ENCODE results near the gene IER3IP1.
"Not testable (repeated sequence)": the region's sequence is repeated elsewhere in the genome, so short reads cannot be mapped to it uniquely, and the experiment has no call there.

IER3IP1 gene

DNA sequence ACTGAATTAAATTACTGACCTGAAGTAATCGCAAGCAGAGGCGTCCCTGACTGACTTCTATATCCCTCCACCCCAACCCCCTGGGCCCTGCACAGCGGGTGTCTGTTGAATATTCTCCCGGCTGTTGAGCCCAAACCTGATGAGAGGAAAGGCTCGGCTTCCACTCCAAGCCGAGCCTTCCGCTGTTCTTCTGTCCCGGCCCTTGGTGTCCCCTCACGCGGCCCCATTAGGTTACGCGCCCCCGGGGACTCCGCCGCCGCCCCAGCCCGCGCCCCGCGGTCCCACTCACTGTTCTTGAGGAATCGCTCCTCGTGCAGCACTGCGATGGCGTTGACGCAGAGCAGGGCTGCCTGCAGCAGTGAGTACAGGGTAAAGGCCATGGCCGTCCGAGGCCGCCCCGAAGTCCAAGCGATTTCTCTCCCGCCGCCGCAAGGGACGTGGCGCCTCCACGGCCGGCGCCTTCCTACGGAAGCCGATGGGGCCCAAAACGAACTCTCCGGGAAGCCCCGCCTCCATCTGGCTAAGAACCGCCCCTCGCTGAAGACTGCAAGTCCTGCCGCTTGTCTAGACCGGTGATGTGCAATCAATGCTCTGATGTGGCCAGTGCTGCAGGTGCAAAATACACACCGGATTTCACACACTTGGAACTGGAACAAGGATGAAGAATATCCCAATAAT is at the start of gene IER3IP1:
IER3IP1 (minus strand) TSS at position 467 of the 678 bp plus-strand sequence; CDS start at position 380, 87 bp downstream.
- peak; percentile 74 for DNase-seq

DNA sequence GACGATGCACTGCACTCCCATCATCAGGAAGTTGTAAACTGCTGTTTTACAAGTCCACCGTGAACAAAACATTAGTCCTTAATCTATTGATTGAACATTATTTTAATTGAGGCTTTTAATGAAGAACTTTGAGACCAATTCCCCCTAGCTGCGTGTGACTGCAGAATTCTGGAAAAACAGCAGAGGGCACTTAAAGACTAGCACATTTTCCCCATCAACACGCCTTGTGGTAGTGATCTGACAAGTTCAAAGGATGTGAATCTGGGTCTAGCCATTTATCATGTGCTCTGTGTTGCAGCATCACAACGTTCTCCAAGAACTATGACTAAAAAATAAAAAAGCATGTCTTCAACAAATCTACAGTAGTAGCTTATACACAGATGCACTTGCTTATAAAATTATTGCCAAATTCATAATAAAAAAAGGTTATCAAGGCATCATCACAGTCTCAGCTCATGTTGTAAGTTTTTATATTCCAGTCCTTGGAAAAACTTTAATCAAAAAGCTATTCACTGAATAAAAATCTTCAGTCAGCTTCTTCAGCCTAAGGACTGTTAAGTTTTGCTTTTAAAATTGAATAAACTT is 39.5 kb upstream of the IER3IP1 start:
- DNase-seq: peak; percentile 69

GRCh38 chr18:47209171-47209570 is 33.0 kb upstream of the IER3IP1 start:
- no peak for DNase-seq

GRCh38 chr18:47206945-47207637 is 30.9 kb upstream of the IER3IP1 start:
- no peak for DNase-seq

DNA sequence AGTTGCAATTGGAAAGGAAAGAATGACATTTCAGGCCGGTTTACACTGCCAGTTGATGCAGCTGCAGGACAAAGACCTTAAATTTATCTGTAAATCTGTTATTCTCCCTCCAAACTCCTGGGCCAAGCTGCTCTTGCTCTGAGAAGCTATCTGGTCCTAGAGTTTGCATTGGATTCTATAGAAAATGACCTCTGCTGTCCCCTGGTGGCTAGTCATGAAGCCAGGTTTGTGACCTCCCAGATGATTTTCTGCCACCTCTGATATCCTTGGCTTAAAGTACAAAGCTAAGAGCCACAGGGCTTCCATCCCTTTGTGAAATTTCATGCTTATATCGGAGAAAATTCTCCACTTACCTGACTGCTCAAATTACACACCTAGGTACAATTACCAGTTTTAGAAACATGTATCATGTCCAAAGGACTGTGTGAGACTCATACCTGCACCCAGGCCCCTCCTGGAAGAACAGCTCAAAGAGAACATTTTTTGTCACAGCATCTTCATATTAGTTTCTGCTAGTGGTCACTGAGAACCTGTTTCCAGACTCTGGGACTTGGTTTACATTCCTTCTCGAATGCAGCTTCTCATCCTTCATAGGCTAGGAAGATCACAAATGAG is 28.9 kb upstream of the IER3IP1 start:
- DNase-seq: peak; percentile 38

- no peak for DNase-seq
Observed at GRCh38 chr18:47203626-47204464, 27.7 kb upstream of the IER3IP1 start.

DNA sequence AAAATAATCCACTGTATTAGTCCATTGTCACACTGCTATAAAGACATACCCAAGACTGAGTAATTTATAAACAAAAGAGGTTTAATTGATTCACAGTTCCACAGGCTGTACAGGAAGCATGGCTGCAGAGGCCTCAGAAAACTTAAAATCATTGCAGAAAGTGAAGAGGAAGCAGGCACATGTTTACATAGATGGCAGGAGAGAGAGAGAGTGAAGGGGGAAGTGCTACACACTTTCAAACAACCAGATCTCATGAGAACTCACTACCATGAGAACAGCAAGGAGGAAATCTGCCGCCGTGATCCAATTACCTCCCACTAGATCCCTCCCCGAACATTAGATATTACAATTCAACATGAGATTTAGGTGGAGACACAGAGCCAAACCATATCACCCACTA is 19.8 kb upstream of the IER3IP1 start:
- not testable (repeated sequence) for DNase-seq

- no peak for DNase-seq
Observed at GRCh38 chr18:47191961-47192360, 15.8 kb upstream of the IER3IP1 start.

DNA sequence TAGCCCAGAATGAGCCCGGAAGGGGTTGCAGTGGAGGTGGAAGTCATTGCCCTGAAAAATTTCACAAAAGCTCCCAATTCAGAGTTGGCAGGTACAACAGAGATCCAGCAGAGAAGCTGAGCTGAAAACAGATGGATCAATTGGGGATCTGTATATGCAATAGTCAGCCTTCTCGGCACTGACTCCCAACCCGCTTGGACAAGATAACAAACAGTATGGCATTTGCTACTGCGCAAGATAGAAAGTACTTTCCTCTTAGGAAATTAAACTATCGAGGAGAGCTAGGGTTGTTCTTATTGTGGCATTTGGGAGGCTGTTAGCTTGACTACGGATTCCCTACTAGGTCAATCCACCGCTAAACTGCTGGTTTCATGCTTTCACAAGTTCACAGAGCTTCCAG is 11.6 kb upstream of the IER3IP1 start:
- DNase-seq: no peak

GRCh38 chr18:47184419-47185050 is 8.4 kb upstream of the IER3IP1 start:
- DNase-seq: peak; percentile 37

- not testable (repeated sequence) for DNase-seq
Observed at GRCh38 chr18:47182156-47182555, 6.0 kb upstream of the IER3IP1 start.

DNA sequence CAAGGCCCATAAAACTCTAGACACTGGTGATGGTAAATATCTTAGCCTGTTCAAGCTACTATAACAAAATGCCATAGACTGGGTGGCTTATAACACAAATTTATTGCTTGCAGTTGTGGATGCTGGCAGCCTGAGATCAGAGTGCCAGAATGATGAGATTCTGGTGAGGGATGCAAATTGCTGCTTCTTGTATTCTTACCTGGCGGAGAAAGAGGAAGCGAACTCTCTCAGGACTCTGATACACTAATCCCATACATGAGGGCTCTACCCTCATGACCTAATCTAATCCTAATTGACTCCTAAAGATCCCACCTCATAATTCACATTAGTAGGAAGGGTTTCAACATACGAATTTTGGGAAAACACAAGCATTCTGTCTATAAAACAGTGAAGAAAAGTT is 4.6 kb upstream of the IER3IP1 start:
- no peak for DNase-seq

DNA sequence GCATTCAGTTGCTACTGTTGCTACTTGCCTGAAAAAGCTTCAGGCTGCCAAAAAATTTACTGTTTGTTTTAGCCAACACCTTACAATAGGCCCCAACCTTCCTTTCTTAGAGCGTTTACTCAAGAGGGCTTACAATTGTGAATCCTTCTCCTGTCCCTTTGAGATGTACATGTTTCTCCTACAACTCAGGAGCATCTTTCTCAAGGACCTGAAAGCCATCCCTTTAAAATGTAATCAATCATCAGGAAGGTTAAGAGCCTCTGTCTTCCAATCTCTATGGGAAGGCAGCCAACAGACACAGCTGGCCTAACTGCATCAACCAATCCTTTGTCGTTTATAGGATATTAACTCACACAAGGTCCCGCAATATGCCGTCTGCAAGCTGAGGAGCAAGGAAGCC is 3.4 kb upstream of the IER3IP1 start:
- DNase-seq: no peak

DNA sequence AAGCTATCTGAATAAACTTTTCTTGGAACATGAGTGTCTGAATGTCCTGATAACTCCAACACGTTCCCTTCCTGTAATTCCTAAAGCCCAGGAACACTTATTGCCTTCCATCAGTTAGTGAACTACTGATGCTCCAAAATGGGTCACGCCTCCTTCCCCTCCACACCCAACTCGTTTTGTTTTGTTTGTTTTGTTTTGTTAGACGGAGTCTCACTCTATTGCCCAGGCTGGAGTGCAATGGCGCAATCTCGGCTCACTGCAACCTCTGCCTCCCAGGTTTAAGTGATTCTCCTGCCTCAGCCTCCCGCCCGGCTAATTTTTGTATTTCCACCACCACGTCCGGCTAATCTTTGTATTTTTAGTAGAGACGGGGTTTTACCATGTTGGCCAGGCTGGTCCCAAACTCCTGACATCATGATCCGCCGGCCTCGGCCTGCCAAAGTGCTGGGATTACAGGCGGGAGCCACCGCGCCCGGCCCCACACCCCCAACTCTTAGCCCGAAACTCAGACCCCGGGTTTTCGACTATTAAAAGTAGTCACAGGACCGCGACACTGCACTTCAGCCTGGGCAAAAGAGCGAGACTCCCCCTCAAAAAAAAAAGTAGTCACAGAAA is 774 bp downstream of the IER3IP1 start:
- DNase-seq: no peak

GRCh38 chr18:47174545-47175116 is 1.5 kb downstream of the IER3IP1 start:
- peak; percentile 27 for DNase-seq

DNA sequence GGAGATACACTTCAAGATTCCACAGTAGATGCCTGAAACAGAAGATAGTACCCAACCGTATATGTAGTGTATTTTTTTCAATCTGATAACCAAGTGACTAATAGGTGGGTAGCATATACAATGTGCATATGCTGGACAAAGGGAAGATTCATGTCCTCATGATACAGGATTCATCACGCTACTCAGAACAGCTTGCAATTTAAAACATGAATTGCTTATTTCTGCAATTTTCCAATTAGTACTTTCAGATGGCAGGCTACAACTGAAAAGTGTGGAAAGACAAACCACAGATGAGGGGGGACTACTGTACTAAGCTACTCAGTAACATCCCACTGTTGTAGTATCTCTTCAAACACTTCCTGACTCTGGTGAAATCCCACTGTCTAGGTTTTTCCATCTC is 3.7 kb downstream of the IER3IP1 start:
- no peak for DNase-seq

GRCh38 chr18:47168913-47169312 is 7.3 kb downstream of the IER3IP1 start:
- DNase-seq: no peak

GRCh38 chr18:47168509-47168908 is 7.7 kb downstream of the IER3IP1 start:
- DNase-seq: no peak

- no peak for DNase-seq
Observed at GRCh38 chr18:47166294-47166693, 9.9 kb downstream of the IER3IP1 start.

GRCh38 chr18:47163241-47163640 is 12.9 kb downstream of the IER3IP1 start:
- DNase-seq: no peak

- DNase-seq: no peak
Observed at GRCh38 chr18:47160256-47160655, 15.9 kb downstream of the IER3IP1 start.
